Neuron (in vitro differentiated cells): ENCODE results near the gene ROBO1.
"Not testable (repeated sequence)": the region's sequence is repeated elsewhere in the genome, so short reads cannot be mapped to it uniquely, and the experiment has no call there.

Experiments
- H2AFZ ChIP-seq: one replicate; pipeline ENCODE4 v1.6.1; 2013; ENCODE audit warnings: low read depth, mild to moderate bottlenecking, inconsistent platforms, low read length, moderate library complexity
- H3K27me3 ChIP-seq: one replicate; pipeline ENCODE4 v1.6.1; 2013; ENCODE audit warnings: low read length; ENCODE audit not compliant: insufficient read depth
- H3K36me3 ChIP-seq: one replicate; pipeline ENCODE4 v1.6.1; 2013; ENCODE audit warnings: low read length; ENCODE audit not compliant: insufficient read depth
- H3K4me1 ChIP-seq: one replicate; pipeline ENCODE4 v1.6.1; 2013; ENCODE audit warnings: low read length; ENCODE audit not compliant: insufficient read depth
- H3K4me3 ChIP-seq: 2 replicates; pipeline ENCODE4 v1.5.1; 2013; ENCODE audit warnings: mild to moderate bottlenecking, low read length, moderate library complexity
- H3K9me3 ChIP-seq: one replicate; pipeline ENCODE4 v1.6.1; 2013; ENCODE audit warnings: low read length

ROBO1 gene

GRCh38 chr3:78901544-78901943, 866.3 kb downstream of the ROBO1 start:
- Histone ChIP-seq H3K9me3 (no peaks in the 10 kb centered on the region), H3K27me3 (no peaks in the 10 kb centered on the region), H3K4me3 (no peak overlapping the region)

GRCh38 chr3:78900880-78901279, 866.9 kb downstream of the ROBO1 start:
- H3K9me3 ChIP-seq: no peaks in the 10 kb centered on the region
- no peak overlapping the region for H2AFZ ChIP-seq
- H3K4me1 ChIP-seq: peaks cover 4% of the 10 kb centered on the region
- H3K36me3 ChIP-seq: no peaks in the 10 kb centered on the region
- no peaks in the 10 kb centered on the region for H3K27me3 ChIP-seq
- no peak overlapping the region for H3K4me3 ChIP-seq

More at GRCh38 chr3:78901544-78901943, 866.3 kb downstream of the ROBO1 start:
- peaks cover 4% of the 10 kb centered on the region for H3K4me1 ChIP-seq
- no peak overlapping the region for H2AFZ ChIP-seq
- H3K36me3 ChIP-seq: no peaks in the 10 kb centered on the region

- no peak overlapping the region for H2AFZ ChIP-seq
- H3K27me3 ChIP-seq: no peaks in the 10 kb centered on the region
- H3K4me3 ChIP-seq: no peak overlapping the region
- H3K9me3 ChIP-seq: no peaks in the 10 kb centered on the region
- H3K4me1 ChIP-seq: peaks cover 4% of the 10 kb centered on the region
- H3K36me3 ChIP-seq: no peaks in the 10 kb centered on the region
Measured at GRCh38 chr3:78900426-78900825, 867.4 kb downstream of the ROBO1 start.

GRCh38 chr3:78895528-78895927, 872.3 kb downstream of the ROBO1 start:
- Histone ChIP-seq H3K4me1 (peaks cover 5% of the 10 kb centered on the region), H3K27me3 (no peaks in the 10 kb centered on the region), H2AFZ (no peak overlapping the region), H3K4me3 (no peak overlapping the region), H3K9me3 (peaks cover 2% of the 10 kb centered on the region), H3K36me3 (no peaks in the 10 kb centered on the region)

- Histone ChIP-seq H2AFZ (no peak overlapping the region), H3K4me1 (peaks cover 4% of the 10 kb centered on the region), H3K9me3 (peaks cover 2% of the 10 kb centered on the region), H3K4me3 (no peak overlapping the region), H3K36me3 (no peaks in the 10 kb centered on the region), H3K27me3 (no peaks in the 10 kb centered on the region)
Measured at GRCh38 chr3:78894787-78895186, 873.0 kb downstream of the ROBO1 start.

GRCh38 chr3:78893161-78893560, 874.6 kb downstream of the ROBO1 start:
- H3K27me3 ChIP-seq: no peaks in the 10 kb centered on the region
- peaks cover 2% of the 10 kb centered on the region for H3K9me3 ChIP-seq
- H3K4me1 ChIP-seq: peaks cover 3% of the 10 kb centered on the region
- H2AFZ ChIP-seq: no peak overlapping the region
- H3K4me3 ChIP-seq: no peak overlapping the region
- H3K36me3 ChIP-seq: no peaks in the 10 kb centered on the region

- Histone ChIP-seq H3K27me3 (no peaks in the 10 kb centered on the region), H3K4me3 (no peak overlapping the region), H3K4me1 (no peaks in the 10 kb centered on the region), H3K36me3 (no peaks in the 10 kb centered on the region), H3K9me3 (peaks cover 2% of the 10 kb centered on the region), H2AFZ (no peak overlapping the region)
Measured at GRCh38 chr3:78889348-78889747, 878.5 kb downstream of the ROBO1 start.

GRCh38 chr3:78888635-78889034, 879.2 kb downstream of the ROBO1 start:
- H3K4me1 ChIP-seq: no peaks in the 10 kb centered on the region
- H2AFZ ChIP-seq: no peak overlapping the region
- H3K36me3 ChIP-seq: no peaks in the 10 kb centered on the region
- H3K4me3 ChIP-seq: no peak overlapping the region
- H3K9me3 ChIP-seq: peaks cover 2% of the 10 kb centered on the region
- H3K27me3 ChIP-seq: no peaks in the 10 kb centered on the region

- Histone ChIP-seq H3K27me3 (no peaks in the 10 kb centered on the region), H3K9me3 (peaks cover 2% of the 10 kb centered on the region), H3K4me3 (no peak overlapping the region), H3K36me3 (no peaks in the 10 kb centered on the region), H2AFZ (no peak overlapping the region), H3K4me1 (no peaks in the 10 kb centered on the region)
Measured at GRCh38 chr3:78887547-78888011, 880.2 kb downstream of the ROBO1 start.

- Histone ChIP-seq H3K4me1 (no peaks in the 10 kb centered on the region), H3K36me3 (no peaks in the 10 kb centered on the region), H3K27me3 (no peaks in the 10 kb centered on the region), H3K4me3 (no peak overlapping the region), H2AFZ (no peak overlapping the region), H3K9me3 (peaks cover 2% of the 10 kb centered on the region)
Measured at GRCh38 chr3:78887029-78887428, 880.8 kb downstream of the ROBO1 start.

GRCh38 chr3:78884567-78884966, 883.2 kb downstream of the ROBO1 start:
- H3K4me3 ChIP-seq: not testable (repeated sequence)

GRCh38 chr3:78882251-78882650, 885.5 kb downstream of the ROBO1 start:
- H3K36me3 ChIP-seq: no peaks in the 10 kb centered on the region
- H3K27me3 ChIP-seq: no peaks in the 10 kb centered on the region
- H3K9me3 ChIP-seq: no peaks in the 10 kb centered on the region
- H3K4me3 ChIP-seq: no peak overlapping the region
- peaks cover 4% of the 10 kb centered on the region for H3K4me1 ChIP-seq
- H2AFZ ChIP-seq: no peak overlapping the region

More at GRCh38 chr3:78884567-78884966, 883.2 kb downstream of the ROBO1 start:
- not testable (repeated sequence) for H3K4me1 ChIP-seq, H2AFZ ChIP-seq, H3K9me3 ChIP-seq, H3K36me3 ChIP-seq, H3K27me3 ChIP-seq

- H3K36me3 ChIP-seq: no peaks in the 10 kb centered on the region
- no peaks in the 10 kb centered on the region for H3K9me3 ChIP-seq
- no peak overlapping the region for H2AFZ ChIP-seq
- H3K4me1 ChIP-seq: peaks cover 4% of the 10 kb centered on the region
- no peak overlapping the region for H3K4me3 ChIP-seq
- H3K27me3 ChIP-seq: no peaks in the 10 kb centered on the region
Measured at GRCh38 chr3:78881501-78881900, 886.3 kb downstream of the ROBO1 start.
